Measurements from ENCODE around the gene RAB11FIP3.
A peak's percentile ranks its signal among the peaks of the same experiment; 100 is the strongest.
"Not testable (repeated sequence)": the region's sequence is repeated elsewhere in the genome, so short reads cannot be mapped to it uniquely, and the experiment has no call there.

The RAB11FIP3 gene

DNA sequence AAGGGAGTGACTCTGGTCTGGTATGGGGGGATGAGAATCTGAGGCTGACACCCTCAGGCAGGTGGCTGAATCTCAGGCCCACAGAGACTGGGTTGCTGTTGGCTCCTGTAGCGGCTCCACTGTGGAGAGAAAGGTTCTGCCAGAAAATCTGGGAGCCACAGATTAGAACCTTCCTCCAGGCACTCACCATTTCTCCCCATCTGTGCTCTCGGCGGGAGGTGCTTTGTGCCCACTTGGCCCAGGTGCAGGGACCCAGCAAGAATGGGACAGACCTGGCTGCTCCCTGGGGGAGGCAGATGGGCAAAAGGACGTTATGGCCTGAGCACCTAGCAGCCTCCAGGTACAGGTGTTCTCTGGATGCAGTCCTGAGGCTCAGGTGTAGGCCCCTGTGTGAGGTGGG lies 20.1 kb downstream of the RAB11FIP3 start:
- DNase-seq (ENCODE audit: low spot score in 2 of 2) (no peak), ATAC-seq (replicated peaks; ENCODE audit: extremely low read depth, poor library complexity, severe bottlenecking) (no peak)
- peaks cover 5% of the 10 kb centered on the region for H3K4me1 Mint-ChIP-seq
- peaks cover 3% of the 10 kb centered on the region for H3K36me3 Mint-ChIP-seq (ENCODE audit: insufficient read depth)
- H3K4me3 Mint-ChIP-seq, result no peak overlapping the region
- H3K27ac Mint-ChIP-seq (ENCODE audit: low read depth), result no peak overlapping the region
- H3K27me3 Mint-ChIP-seq, result no peaks in the 10 kb centered on the region
- H3K9me3 Mint-ChIP-seq, result no peaks in the 10 kb centered on the region

DNA sequence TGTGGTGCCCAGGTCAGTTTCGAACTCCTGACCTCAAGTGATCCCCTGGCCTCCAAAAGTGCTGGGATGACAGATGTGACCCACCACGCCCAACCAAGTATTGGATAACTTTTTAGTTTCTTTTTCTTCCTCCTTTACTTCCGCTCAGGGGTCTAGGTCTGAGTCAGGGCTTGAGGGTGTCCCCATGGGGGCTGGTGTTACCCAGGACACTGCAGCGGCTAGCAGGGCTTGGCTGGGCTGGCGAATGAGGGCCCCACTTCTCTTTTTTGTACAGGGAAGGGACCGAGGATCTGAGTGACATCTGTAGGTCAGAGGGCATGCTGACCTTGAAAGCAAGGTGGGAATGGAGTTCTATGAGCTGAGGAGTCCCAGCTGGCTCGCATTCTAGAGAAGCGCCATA lies 24.9 kb downstream of the RAB11FIP3 start:
- Mint-ChIP-seq H3K4me3 (no peak overlapping the region), H3K27ac (ENCODE audit: low read depth) (peak overlapping the region; percentile 46), H3K36me3 (ENCODE audit: insufficient read depth) (peaks cover 5% of the 10 kb centered on the region), H3K9me3 (no peaks in the 10 kb centered on the region), H3K27me3 (no peaks in the 10 kb centered on the region), H3K4me1 (peaks cover 7% of the 10 kb centered on the region)
- ATAC-seq (replicated peaks; ENCODE audit: extremely low read depth, poor library complexity, severe bottlenecking) (no peak), DNase-seq (ENCODE audit: low spot score in 2 of 2) (no peak)

DNA sequence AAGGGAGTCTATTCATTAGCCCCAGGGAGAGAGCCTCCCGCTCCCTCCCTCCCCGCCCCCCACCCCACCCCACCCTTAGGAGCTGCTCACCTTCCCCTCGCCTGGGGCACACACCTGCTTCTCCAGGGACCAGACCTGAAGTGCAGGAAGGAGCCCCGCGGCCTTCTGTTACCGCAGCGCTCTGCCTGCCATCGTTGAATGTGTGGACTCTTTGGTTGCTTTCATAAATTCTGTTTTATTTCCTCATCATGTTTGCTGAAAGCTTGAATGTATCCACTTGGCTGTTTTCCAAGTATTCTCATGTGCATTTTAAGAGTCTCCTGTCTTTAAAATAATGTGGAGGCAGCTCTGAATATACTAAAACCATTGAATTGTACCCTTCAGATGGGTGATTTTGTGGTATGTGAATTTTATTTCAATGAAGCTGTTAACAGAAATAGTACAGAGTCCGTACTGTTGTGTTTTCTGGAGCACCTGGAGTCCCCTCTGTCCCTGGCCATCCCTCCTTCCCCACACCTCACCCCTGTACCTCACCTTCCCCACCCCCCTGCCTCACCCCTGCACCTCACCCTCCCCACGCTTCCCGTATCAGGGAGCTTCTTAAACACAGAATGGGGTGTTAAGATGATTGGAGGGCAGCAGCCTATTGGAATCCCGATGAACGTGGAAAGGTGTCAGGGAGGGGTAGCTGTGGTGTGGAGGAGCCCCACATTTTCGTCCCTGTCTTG lies 25.5 kb downstream of the RAB11FIP3 start:
- Mint-ChIP-seq H3K9me3 (no peaks in the 10 kb centered on the region), H3K27me3 (no peaks in the 10 kb centered on the region), H3K36me3 (ENCODE audit: insufficient read depth) (peaks cover 5% of the 10 kb centered on the region), H3K4me1 (peaks cover 7% of the 10 kb centered on the region), H3K4me3 (no peak overlapping the region), H3K27ac (ENCODE audit: low read depth) (peak overlapping the region; percentile 61)
- DNase-seq (ENCODE audit: low spot score in 2 of 2), result no peak
- no peak for ATAC-seq (replicated peaks; ENCODE audit: extremely low read depth, poor library complexity, severe bottlenecking)

DNA sequence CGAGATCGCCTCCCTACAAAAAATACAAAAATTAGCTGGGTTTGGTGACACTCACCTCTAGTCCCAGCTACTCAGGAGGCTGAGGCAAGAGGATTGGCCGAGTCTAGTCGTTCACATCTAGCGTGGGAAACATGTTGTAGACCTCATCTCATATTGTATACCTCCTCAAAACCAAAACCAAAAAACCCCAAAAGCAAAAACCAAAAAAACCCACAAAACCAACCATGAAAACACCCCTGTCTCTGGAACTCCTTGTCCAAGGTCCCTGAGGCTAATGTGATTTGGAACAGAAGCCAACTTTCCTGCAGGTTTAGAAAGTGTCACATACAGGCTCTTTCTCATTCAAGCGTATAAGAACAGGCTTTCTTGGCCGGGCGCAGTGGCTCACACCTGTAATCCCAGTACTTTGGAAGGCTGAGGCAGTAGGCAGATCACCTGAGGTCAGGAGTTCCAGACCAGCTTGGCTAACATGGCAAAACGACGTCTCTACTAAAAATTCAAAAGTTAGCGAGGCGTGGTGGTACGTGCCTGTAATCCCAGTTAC lies 29.0 kb downstream of the RAB11FIP3 start:
- Mint-ChIP-seq H3K27me3 (no peaks in the 10 kb centered on the region), H3K27ac (ENCODE audit: low read depth) (no peak overlapping the region), H3K4me3 (no peak overlapping the region), H3K4me1 (peaks cover 12% of the 10 kb centered on the region), H3K9me3 (no peaks in the 10 kb centered on the region), H3K36me3 (ENCODE audit: insufficient read depth) (peaks cover 2% of the 10 kb centered on the region)
- ATAC-seq (replicated peaks; ENCODE audit: extremely low read depth, poor library complexity, severe bottlenecking) (no peak), DNase-seq (ENCODE audit: low spot score in 2 of 2) (no peak)

DNA sequence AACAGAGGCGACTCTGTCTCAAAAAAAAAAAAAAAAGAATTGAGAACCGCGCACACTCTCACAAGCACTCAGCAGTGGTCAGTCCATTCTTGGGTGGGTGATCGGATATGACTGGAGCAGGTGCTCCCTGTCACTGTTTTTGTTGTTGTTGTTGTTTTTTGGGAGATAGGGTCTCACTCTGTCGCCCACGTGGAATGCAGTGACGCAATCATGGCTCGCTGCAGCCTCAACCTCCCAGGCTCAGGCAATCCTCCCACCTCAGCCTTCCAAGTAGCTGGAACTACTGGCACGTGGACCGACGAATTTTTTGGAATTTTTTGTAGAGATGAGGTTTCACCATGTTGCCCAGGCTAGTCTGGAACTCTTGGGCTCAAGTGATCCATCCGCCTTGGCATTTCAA lies 30.0 kb downstream of the RAB11FIP3 start:
- ATAC-seq (replicated peaks; ENCODE audit: extremely low read depth, poor library complexity, severe bottlenecking) (no peak), DNase-seq (ENCODE audit: low spot score in 2 of 2) (no peak)
- Mint-ChIP-seq H3K4me1 (peaks cover 12% of the 10 kb centered on the region), H3K36me3 (ENCODE audit: insufficient read depth) (peaks cover 2% of the 10 kb centered on the region), H3K4me3 (no peak overlapping the region), H3K9me3 (no peaks in the 10 kb centered on the region), H3K27ac (ENCODE audit: low read depth) (no peak overlapping the region), H3K27me3 (no peaks in the 10 kb centered on the region)

DNA sequence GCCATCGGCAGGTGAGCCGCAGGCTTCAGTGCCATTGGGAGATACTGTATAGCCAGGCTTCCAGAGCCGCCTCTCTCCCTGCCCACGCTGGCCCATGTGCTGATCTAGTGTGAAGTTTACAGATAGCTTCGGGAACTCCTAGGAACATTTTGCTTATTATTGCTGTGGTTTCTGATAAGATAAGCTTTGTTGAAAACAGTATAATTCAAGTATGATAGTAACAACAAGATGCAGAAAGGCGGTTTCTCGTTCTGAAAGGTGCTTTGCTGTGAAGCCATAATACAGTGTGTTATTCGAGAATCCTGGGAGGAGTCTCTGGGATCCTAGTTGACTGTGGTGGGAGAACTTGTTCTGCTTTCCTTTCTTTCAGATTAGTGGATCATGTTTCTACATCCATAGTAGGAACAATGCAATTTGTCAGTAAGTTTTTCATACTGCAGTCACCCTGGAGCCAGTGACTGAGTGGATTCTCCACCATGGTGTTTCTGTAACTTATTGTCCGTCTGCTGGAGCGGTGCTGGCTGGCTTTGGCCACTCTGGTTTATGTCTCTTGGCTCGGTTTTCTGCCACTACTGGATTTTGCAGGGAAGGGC lies 31.5 kb downstream of the RAB11FIP3 start:
- Mint-ChIP-seq H3K27ac (ENCODE audit: low read depth) (no peak overlapping the region), H3K36me3 (ENCODE audit: insufficient read depth) (peaks cover 7% of the 10 kb centered on the region)
- no peak for DNase-seq (ENCODE audit: low spot score in 2 of 2)

DNA sequence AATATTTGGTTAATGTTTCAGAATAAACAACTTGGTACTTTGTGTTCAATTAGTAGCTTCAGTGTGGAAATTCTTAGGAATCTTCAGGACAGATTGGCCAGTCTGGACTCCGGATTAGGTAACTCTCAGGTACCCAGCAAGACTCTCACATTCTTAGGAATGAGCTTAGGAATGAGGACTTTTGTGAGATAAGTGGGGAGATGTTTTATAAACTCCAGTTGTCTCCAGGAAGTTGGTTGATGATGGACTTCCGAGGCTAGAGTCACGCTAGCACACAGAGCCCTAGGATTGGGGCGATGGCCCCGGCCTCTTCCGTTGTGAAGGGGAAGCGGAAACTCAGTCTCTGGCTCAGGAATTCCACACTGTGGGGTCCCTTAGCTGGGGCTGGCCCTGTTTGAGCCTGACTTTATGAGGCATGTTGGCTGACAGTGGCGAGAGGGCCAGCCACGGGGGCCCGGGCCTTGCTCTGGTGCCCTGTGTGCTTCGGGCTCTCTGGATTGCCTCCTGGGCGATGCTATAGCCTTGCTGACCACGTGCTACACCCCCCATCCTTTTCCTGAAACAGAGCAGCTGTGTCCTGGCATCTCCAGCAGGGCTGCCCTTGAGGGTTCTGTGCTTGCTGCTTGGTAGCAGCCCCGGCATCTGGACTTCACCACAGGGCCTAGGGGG lies 32.4 kb downstream of the RAB11FIP3 start:
- H3K27me3 Mint-ChIP-seq, result no peaks in the 10 kb centered on the region
- H3K36me3 Mint-ChIP-seq (ENCODE audit: insufficient read depth), result peaks cover 8% of the 10 kb centered on the region
- H3K9me3 Mint-ChIP-seq, result no peaks in the 10 kb centered on the region
- no peak overlapping the region for H3K27ac Mint-ChIP-seq (ENCODE audit: low read depth)
- no peak overlapping the region for H3K4me3 Mint-ChIP-seq
- ATAC-seq (replicated peaks; ENCODE audit: extremely low read depth, poor library complexity, severe bottlenecking) (no peak), DNase-seq (ENCODE audit: low spot score in 2 of 2) (no peak)
- H3K4me1 Mint-ChIP-seq, result peaks cover 12% of the 10 kb centered on the region

More for the DNA sequence above, 31.5 kb downstream of the RAB11FIP3 start:
- Mint-ChIP-seq H3K4me1 (peaks cover 12% of the 10 kb centered on the region), H3K9me3 (no peaks in the 10 kb centered on the region), H3K27me3 (no peaks in the 10 kb centered on the region), H3K4me3 (no peak overlapping the region)
- ATAC-seq (replicated peaks; ENCODE audit: extremely low read depth, poor library complexity, severe bottlenecking), result no peak

DNA sequence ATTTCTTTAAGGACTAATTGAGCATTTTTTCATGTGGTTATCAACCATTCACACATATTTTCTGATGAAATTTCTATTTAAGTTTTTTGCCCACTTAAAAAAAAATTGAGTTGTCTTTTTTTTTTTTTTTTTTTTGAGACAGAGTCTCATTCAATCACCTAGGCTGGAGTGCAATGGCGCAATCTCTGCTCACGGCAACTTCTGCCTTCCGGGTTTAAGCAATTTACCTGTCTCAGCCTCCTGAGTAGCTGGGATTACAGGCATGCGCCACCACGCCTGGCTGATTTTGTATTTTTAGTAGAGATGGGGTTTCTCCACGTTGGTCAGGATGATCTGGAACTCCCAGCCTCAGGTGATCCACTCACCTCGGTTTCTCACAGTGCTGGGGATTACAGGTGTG lies 34.3 kb downstream of the RAB11FIP3 start:
- no peaks in the 10 kb centered on the region for H3K9me3 Mint-ChIP-seq
- ATAC-seq (replicated peaks; ENCODE audit: extremely low read depth, poor library complexity, severe bottlenecking) (no peak), DNase-seq (ENCODE audit: low spot score in 2 of 2) (no peak)
- no peaks in the 10 kb centered on the region for H3K27me3 Mint-ChIP-seq
- no peak overlapping the region for H3K4me3 Mint-ChIP-seq
- H3K36me3 Mint-ChIP-seq (ENCODE audit: insufficient read depth), result peaks cover 8% of the 10 kb centered on the region
- H3K4me1 Mint-ChIP-seq, result peaks cover 10% of the 10 kb centered on the region
- no peak overlapping the region for H3K27ac Mint-ChIP-seq (ENCODE audit: low read depth)

DNA sequence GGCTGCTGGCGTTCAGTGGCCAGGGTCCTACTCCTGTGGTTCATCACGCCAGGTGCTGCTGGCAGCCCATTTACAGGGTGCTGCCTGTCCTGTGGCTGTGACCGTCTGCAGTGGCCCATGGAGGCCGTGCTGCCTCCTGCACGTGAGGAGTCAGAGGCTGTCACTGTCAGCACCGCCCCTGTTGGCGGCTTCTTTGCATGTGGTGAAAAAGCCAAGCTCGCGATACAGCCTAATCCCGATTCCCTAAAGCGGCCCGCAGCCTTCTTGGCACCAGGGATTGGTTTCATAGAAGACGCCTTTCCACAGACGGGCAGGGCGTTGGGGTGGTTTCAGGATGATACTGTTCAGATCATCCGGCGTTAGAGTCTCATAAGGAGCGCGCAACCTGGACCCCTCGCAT lies 35.3 kb downstream of the RAB11FIP3 start:
- peaks cover 10% of the 10 kb centered on the region for H3K4me1 Mint-ChIP-seq
- ATAC-seq (replicated peaks; ENCODE audit: extremely low read depth, poor library complexity, severe bottlenecking) (no peak), DNase-seq (ENCODE audit: low spot score in 2 of 2) (no peak)
- peaks cover 8% of the 10 kb centered on the region for H3K36me3 Mint-ChIP-seq (ENCODE audit: insufficient read depth)
- no peak overlapping the region for H3K4me3 Mint-ChIP-seq
- H3K27me3 Mint-ChIP-seq, result no peaks in the 10 kb centered on the region
- no peak overlapping the region for H3K27ac Mint-ChIP-seq (ENCODE audit: low read depth)
- H3K9me3 Mint-ChIP-seq, result no peaks in the 10 kb centered on the region

DNA sequence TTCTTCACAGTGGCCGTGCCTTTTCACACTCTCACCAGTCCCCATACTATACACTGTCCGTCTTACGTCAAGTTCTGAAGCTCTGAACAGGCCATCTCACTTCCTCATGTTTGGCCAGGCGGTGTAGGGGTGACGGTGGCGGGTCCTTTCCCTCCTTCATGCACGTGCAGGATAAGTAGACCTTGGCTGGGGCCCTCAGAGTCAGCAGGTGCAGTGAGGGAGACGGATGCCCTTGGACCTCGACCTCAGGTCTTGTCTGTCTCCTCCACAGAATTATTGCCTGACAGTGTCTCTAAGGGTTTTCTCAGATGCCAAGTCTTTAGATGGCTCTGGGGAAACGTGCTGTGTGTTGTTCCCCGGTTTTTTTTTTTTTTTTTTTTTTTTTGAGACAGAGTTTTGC lies 37.6 kb downstream of the RAB11FIP3 start:
- H3K9me3 Mint-ChIP-seq, result no peaks in the 10 kb centered on the region
- ATAC-seq (replicated peaks; ENCODE audit: extremely low read depth, poor library complexity, severe bottlenecking) (no peak), DNase-seq (ENCODE audit: low spot score in 2 of 2) (no peak)
- no peaks in the 10 kb centered on the region for H3K27me3 Mint-ChIP-seq
- no peak overlapping the region for H3K4me3 Mint-ChIP-seq
- no peak overlapping the region for H3K27ac Mint-ChIP-seq (ENCODE audit: low read depth)
- H3K36me3 Mint-ChIP-seq (ENCODE audit: insufficient read depth), result peaks cover 8% of the 10 kb centered on the region
- peaks cover 17% of the 10 kb centered on the region for H3K4me1 Mint-ChIP-seq

DNA sequence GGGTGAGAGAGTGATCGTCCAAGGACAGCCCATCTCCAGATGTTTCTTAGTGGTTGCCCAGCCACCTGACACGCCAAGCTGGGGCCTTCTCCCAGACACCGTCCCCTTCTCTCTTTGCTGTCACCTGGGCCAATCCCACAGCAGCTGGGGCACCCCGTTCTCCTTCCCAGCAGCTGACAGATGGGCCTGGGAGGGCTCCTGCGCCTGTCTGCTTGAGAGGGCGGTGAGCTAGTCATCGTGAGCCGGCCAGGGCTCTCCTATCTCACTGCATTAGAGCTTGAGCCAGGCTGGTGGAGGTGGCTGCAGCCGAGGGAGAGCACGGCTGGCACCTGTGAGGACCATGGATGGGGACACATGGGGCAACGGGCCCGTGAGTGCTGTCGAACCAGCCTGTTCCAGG lies 41.2 kb downstream of the RAB11FIP3 start:
- Mint-ChIP-seq H3K4me3 (no peak overlapping the region), H3K36me3 (ENCODE audit: insufficient read depth) (peaks cover 5% of the 10 kb centered on the region), H3K27ac (ENCODE audit: low read depth) (peak overlapping the region; percentile 88), H3K4me1 (peaks cover 11% of the 10 kb centered on the region), H3K9me3 (no peaks in the 10 kb centered on the region), H3K27me3 (no peaks in the 10 kb centered on the region)
- ATAC-seq (replicated peaks; ENCODE audit: extremely low read depth, poor library complexity, severe bottlenecking), result no peak
- no peak for DNase-seq (ENCODE audit: low spot score in 2 of 2)

DNA sequence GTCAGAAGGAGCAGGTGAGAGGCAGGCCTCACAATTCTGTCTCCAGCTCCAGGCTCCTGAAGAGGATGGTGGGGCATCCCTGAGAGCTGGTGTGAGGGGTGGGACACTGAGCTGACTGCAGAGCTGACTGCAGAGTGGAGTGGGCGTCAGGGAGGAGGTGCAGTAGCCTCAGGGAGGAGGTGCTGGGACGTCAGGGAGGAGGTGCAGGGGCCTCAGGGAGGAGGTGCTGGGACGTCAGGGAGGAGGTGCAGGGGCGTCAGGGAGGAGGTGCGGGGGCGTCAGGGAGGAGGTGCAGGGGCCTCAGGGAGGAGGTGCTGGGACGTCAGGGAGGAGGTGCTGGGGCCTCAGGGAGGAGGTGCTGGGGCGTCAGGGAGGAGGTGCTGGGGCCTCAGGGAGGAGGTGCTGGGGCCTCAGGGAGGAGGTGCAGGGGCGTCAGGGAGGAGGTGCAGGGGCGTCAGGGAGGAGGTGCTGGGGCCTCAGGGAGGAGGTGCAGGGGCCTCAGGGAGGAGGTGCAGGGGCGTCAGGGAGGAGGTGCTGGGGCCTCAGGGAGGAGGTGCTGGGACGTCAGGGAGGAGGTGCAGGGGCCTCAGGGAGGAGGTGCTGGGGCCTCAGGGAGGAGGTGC lies 41.9 kb downstream of the RAB11FIP3 start:
- Mint-ChIP-seq H3K27ac (ENCODE audit: low read depth) (peak overlapping the region; percentile 88), H3K4me1 (peaks cover 11% of the 10 kb centered on the region)
- DNase-seq (ENCODE audit: low spot score in 2 of 2); H3K9me3 Mint-ChIP-seq; ATAC-seq (replicated peaks; ENCODE audit: extremely low read depth, poor library complexity, severe bottlenecking); H3K27me3 Mint-ChIP-seq; H3K36me3 Mint-ChIP-seq (ENCODE audit: insufficient read depth); H3K4me3 Mint-ChIP-seq: not testable (repeated sequence)
